HG02610 (cell line): ENCODE data around the gene CHST3.
"Not testable (repeated sequence)": the region's sequence is repeated elsewhere in the genome, so short reads cannot be mapped to it uniquely, and the experiment has no call there.

Experiments
- ATAC-seq: cut with Tn5 transposase; IDR thresholded peaks from one replicate; pipeline ENCODE4 v1.9.1; 2021; ENCODE audit warnings: mild to moderate bottlenecking, moderate library complexity; ENCODE audit not compliant: unreplicated experiment

The CHST3 gene

DNA sequence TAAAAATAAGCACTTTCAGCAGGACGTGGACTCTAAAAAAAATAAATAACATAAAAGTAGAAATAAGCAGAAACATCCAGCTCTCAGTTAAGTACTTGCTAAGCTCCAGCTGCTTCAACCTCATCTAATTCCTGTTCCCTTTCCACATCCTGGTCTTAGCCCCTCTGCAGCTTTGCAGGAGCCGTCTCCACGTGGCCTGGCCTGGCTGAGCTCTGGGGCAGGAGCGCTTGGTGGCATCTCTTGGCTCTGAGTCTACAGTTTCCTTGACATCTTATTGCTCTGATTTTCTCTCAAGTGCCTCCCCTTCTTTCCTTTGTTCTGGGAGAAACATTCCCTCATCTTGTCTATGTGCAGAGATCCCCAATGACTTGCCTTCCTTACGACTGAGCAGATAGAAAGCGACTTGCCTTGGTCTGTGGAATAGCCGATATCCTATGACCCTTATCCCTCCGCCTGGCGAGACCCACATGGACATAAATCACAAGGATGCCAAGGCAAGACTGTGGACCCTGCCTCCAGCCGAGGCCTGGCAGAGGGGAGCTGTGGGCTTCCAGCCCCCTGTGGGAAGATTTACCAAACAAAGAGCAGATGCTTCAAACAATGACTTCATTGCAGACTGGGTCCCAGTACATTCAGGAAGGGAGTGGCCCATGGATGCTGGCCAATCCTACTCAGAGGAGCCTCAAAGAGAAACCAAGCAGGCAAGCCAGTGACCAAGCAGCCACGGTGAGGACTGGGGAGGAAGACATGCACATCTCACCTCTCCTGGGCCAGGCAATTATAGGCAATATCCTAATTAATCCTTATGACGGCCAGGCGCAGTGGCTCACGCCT is 62.3 kb downstream of the CHST3 start:
- ATAC-seq, result no peak

DNA sequence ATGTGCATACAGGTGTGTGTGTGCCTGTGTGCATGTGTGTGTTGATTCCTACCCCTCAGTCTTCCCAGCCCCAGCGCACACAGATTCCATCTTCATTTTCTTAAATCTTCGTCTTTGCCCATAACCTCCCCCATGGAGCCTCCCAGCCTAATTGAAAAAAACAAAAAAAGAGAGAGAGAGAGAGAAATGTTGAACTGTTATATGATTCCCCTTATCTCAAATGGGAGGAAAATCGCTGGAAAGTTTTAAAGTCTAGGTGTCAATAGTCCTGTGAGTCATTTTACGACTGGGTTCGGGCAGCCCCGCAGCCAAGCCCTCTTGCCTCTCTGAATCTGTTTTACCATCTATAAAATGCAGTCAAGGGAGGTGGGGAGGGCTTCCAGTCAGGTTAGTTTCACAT is 63.3 kb downstream of the CHST3 start:
- no peak for ATAC-seq

DNA sequence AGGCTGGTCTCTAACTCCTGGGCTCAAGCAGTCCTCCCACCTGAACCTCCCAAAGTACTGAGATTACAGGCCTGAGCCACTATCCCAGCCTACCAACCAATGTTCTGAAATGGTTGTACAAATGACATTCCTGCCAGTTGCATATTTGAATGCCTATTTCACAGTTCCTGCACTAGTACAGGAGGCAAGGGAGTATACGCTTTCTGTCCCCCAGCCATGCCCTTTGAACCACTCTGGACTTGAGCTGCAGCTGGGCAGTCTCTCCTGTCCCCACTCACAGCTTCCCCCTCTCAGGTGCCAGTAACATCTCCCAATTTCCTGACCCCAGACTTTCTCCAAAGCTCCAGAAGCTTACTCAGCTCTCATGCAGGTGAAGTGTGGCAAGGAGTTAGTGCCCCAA is 65.2 kb downstream of the CHST3 start:
- ATAC-seq, result no peak

DNA sequence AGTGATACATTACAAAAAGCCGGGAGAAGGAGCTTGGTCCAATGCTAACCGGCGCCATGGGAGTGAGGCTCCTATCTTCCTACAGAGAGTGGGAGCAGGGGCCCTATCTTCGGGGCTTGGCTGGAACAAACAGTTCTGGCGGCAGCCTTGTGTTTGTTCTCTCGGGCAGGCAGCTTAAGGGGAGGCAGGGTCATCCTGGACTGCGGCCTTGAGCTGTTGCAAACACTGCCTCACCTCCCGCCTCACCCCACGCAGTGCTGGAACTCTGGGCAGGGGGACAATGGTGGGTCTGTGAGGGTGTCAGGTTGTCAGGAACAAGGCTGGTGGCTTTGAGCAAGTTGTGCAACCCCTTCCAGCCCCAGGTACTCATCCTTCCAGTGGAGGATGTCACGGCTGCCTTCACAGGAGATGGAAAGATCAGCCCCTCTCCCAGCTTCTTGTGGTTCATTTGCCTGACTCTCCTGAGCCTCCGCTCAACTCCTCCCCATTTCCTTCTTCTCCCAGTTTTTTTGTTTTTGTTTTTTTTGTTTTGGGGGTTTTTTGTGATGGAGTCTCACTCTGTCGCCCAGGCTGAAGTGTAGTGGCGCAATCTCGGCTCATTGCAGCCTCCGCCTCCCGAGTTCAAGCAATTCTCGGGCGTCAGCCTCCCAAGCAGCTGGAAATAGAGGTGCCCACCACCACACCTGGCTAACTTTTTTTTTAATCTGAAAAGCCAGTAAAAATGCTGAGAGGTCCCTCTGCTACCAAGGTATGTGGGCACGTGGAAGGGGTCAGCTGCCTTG is 66.8 kb downstream of the CHST3 start:
- ATAC-seq, result no peak

DNA sequence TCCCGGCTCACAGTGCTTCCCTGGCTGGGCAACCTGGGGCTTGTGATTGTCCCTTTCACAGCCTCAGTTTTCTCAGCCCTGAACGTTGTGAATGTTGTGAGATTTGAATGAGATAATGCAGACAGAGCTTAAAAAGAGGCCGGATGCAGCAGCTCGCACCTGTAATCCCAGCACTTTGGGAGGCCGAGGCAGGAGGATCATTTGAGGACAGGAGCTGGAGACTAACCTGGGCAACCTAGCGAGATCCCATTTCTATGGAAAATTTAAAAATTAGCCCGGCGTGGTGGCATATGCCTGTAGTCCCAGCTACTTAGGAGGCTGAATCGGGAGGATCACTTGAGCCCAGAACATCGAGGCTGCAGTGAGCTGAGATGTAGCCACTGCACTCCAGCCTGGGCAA is 67.5 kb downstream of the CHST3 start:
- no peak for ATAC-seq

DNA sequence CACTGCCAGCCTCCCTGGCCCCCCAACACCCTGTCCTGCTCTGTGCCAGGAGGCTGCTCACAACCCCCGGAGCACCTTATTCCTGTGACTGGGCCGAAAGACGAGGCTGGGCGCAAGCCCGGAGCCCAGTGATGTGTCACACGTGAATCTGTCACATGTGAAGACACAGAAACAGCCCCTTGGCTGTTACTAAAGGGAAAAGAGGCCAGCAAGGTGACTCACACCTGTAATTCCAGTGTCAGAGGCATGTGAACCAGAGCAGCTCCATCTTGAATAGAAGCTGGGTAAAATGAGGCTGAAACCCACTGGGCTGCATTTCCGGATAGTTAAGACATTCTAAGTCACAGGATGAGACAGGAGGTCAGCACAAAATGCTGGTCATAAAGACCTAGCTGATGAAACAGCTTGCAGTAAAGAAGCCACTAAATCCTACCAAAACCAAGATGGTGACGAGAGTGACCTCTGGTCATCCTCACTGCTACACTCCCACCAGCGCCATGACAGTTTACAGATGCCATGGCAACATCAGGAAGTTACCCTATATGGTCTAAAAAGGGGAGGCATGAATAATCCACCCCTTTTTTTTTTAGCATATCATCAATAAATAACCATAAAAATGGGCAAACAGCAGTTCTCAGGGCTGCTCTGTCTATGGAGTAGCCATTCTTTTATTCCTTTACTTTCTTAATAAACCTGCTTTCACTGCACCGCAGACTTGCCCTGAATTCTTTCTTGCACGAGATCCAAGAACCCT is 68.4 kb downstream of the CHST3 start:
- not testable (repeated sequence) for ATAC-seq

DNA sequence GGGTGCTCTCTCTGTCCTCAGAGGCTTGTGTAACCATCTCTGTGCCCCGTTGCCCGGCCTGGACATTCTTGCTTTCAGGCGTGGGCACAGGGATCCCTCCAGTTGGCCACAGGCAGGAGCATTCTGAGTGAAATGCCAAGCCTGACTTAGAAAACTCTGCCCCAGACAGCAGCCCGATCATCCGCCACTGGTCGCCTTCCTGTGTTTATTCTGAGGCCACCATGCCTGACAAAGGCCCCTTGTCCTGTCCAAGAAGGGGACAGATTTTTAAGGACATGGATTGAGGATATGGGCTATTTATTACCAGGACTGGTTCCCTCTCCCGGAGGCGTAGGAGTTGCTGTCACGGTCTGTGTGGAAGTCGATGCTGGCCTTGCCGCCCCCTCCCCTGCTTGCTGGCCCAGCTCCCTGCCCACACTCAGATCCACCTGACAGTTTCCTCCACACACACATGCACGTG is 69.9 kb downstream of the CHST3 start:
- ATAC-seq, result no peak

DNA sequence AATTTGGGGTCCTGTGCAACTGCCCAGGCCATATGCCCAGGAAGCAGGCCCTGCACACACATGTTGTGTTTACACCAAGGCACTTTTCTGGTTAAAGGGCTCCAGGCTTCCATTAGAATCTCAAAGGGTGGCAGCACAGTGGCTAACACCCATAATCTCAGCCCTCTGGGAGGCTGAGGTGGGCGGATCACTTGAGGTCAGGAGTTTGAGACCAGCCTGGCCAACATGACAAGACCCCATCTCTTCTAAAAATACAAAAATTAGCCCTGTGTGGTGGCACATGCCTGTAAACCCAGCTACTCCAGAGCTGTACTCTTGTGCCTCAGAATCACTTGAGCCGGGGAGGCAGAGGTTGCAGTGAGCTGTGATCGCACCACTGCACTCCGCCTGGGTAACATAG is 70.6 kb downstream of the CHST3 start:
- no peak for ATAC-seq

DNA sequence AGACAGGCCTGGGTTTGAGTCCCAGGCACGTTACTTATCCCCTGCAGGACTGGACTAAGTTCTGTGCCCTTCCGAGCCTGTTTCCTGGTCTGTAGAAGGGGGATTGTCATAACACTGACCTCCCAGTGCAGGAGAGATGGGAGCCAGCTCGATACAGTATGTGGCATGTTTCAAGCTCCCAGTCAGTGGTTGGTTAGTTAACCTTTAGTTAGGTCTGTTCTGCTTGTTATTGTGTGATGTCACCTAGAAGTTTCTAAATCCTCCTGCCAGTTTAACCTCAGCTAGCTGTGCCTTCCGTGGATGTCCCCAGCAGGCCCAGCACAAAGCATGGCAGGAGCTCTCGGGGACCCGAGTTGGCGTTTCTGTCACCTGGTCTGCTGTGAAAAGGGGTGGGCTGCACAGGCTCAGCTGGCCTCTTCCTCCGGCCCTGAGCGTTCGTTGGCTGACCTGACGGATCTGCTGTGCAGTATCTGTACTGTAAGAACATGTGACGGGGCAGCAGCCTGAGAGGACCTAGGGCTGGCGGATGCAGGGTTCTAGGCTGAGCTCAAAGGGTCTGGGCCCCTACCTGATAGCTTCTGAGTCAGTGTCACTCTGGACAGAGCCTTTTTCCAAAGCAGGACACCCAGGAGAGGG is 71.2 kb downstream of the CHST3 start:
- no peak for ATAC-seq

DNA sequence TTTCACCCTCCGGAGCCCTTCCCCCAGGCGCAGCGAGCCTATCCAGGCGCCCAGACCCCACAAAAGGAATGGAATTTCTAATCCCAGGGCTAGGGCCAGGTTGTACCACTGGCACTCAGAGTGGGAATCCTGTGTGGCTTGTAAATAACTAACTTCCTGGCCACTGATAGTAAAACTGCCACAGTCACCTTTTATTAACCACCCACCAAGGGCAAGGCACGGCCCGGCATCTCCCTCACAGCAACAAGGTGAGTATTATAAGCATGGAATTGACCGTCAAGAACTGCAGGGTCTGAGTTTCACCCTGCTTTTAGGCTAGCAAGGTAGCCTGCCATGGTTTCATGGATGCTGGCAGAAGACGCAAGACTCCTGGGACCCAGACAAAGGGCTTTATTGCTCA is 73.1 kb downstream of the CHST3 start:
- ATAC-seq, result no peak

DNA sequence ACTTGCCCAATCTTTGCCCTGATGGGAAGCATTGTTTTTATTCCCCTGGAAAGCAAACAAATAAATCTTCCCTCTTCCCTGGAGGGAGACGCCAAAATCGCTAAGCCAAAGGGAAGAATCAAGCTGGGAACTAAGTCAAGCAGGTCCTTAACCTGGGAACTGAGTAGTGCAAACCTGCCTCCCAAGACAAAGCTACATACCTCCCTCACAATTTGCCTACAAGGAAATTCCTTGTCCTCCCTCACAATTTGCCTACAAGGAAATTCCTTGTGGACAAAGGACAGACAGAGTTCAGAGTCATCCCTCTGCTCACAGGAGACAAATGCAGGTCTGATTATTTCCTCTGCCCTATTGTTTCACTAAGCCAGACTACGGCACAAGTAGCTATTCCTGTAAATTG is 73.6 kb downstream of the CHST3 start:
- ATAC-seq, result no peak

DNA sequence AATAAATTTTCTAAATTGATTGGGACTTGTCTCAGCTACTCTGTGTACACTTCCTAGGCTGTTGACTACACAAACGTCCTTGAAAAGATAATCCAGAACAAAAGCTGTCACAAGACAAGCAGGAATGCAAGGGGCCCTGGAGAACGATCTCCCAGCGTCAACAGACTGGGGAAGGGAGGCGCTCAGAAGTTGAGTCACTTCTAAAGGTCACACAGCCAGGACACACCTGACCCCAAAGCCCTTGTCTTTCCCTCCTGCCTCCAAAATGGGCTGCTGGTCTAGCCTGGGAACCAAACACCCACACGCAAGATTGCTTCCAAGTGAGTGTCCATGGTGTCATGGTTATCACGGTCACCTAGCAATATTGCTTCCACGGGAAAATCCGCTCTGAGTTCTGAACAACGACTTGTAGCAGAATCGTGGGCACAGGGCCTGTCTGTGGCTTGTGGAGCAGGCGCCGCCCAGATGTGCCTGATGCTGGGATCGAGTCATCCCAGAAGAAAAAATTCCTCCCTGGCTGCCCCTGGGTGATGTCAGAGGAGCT is 74.3 kb downstream of the CHST3 start:
- ATAC-seq, result no peak

DNA sequence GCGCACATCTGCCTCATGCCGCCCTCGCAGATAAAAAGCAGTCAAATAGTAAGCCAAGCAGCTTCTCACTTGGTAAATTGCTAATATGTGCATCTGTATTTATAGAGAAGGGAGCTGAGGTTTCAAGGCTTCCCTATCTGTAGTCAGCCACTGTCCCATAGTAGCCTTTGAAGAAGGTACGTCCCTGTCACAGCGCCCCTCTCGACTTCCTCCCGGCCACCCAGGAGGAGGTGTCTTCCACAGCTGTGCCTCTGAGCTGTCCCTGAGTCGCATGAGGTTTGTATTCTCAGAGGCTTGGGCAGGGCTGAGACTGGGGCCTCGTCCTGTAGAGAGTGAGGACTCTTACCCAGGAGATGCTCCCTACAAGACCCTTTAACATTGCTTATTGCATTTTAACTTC is 75.2 kb downstream of the CHST3 start:
- no peak for ATAC-seq

DNA sequence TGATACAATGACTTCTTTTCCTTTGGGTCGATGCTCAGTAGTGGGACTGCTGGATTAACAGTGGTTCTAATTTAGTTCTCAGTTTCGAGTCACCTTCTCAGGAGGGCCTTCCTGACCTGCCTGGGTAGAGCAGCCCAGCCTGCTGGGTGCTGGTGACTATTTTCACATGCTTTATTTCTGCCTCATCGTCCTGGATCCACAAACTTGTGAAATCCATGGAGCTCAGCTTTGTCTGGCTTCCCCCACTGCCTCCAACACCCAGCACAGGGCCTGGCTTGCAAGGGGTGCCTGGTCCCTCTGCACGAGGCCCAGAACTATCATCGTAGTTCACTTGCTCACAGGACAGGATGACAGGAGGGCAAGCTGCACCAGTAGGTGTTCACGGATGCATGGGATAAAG is 77.3 kb downstream of the CHST3 start:
- ATAC-seq, result no peak

DNA sequence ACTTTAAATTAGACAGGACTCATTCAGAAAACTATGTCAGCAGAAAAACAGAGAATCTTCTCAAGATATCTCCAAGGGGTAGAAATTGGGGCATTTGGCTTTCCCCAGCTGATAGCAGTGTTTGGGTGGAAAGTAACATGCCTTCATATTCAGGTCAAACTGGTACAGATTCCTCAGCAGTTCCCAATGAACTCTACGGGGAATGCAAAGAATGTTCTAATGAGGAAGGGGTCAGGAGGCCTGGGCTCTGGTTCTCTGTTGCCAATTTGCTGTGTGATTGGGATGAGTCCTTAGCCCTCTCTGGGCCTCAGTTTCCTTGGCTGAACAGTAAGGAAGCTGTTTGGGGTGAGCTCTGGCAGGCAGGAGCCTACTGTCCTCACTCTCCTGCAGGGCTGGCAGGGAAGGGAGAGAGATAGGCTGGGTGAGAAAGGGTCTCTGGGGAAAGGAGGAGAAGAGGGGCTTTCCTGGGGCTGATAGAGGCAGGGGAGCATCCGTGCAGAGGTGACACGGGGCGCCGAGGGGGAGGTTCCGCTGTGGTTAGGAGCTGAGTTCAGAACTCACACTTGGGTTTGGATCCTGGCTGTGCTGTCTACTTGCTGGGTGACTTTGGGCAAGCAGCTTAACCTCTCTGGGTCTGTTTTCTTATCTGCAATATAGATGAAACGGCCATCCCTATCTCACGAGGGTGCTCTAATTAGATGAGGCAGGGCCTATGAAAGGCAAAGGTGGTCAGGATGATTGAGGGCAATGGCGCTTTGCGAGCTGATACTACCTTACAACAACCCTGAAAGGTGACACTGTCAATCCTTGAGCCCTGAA is 79.0 kb downstream of the CHST3 start:
- ATAC-seq, result no peak

DNA sequence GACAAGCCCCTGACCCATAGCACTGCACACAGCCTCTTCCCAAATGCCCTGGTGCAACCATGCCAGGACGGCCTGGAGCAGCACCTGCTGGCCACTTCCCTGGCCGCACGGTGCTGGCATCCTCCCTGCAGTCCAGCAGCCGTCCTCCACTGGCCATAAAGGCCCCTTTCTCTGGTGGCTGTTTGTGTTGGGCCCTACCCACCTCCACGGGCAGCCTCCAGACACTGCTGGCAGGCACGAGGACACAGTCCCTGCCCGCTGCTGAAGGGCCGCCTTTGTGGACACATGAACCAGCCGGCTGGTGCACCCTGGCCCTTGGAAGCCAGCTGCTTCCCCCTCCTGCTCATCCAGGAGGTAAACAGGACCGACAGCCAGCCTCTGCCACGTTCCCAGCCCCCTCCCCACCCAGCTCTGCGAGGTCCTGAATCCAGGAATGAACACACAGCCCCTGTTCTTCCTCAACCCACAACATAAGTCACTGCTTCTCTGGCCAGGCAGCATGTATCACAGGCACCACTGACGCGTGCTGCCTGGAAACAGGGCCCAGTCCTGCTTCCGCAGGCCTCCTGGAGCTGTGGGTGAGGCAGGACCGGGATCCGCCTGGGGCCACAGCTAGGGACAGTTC is 80.3 kb downstream of the CHST3 start:
- ATAC-seq, result no peak

DNA sequence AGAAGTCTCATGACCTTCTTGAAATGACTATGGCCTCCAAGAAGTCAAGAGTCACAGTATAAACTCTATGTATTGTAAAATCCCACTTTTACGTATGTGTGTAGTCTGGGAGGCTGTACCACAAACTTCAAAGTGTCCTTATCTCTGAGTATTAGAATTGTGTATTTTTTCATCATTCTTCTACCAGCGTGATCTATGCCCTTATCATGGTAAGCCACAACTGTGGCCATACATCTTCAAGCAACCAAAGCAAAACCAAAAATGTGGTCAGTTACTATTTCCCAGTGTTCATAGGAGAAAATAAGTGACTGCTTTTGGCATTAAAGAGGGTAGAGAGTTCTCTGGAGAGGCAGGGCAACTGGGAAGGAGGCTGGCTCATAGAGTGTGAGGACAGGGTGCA is 81.4 kb downstream of the CHST3 start:
- no peak for ATAC-seq

DNA sequence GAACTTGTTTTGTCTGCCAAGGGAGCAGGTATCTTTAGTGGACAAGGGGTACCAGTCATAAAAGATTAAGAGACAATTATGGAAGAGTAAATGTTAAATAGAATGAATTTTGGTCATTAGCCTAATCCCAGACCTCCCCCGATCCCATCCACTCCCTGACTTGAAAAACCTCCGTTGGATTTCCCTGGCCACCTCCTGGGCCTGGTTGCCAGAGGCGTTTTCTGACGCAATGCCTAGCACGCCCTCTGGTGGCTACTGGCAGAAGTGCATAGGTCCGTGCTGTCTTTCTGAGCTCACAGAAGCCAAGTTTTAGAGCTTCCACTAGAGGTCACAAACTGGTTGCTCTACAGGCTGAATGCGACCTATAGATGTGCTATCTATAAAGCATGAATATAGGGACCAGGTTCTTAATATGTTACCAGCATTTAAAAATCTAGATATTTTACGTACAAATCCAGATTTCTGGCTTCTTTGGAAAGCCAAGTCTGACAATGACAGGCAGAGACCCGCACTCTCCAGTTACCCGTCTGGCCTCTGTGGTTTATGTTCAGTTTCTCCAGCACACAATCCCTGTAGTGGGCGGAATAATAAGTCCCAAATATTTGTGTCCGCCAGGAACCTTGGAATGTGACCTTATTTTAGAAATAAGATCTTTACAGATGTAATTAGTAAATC is 84.4 kb downstream of the CHST3 start:
- peak; percentile 44 for ATAC-seq

DNA sequence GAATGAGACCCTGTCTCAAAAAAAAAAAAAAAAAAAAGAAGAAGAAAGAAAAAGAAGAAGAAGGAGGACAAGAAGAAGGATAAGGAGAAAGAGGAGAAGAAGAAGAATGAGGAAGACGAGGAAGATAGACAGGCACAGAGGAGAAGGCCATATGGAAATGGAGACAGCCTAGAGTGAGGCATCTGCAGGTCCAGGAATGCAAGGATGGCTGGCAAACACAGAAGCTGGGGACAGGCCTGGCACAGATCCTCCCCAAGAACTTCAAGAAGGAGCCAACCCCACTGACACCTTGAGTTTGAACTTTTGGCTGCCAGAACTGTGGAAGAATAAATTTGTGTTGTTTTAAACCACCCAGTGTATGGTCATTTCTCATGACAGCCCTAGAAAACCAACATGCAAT is 85.3 kb downstream of the CHST3 start:
- ATAC-seq, result no peak
